GM19438 (cell line): ENCODE measurements around the gene PDE12.
"Not testable (repeated sequence)": the region's sequence is repeated elsewhere in the genome, so short reads cannot be mapped to it uniquely, and the experiment has no call there.

Experiments used
- ATAC-seq: cut with Tn5 transposase; IDR thresholded peaks from one replicate; pipeline ENCODE4 v1.9.1; 2021; ENCODE audit warnings: low read depth; ENCODE audit not compliant: unreplicated experiment

PDE12 gene

GRCh38 chr3:57583544-57583943 is 27.5 kb downstream of the PDE12 start:
- ATAC-seq = no peak

DNA sequence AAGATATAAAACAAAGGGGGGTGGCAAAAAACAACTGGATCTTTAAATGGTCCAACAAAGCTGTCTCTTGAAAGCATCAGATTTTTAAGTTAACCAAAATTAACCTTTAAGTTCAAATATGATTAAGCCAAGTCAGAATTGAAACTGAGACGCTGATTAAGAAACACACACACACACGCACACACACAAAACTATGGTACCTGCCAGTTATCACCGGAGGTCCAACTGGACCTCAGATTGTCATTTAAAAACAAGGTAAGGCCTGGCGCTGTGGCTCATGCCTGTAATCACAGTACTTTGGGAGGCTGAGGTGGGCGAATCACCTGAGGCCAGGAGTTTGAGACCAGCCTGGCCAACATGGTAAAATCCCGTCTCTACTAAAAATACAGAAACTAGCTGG is 30.7 kb downstream of the PDE12 start:
- ATAC-seq = no peak

GRCh38 chr3:57587905-57588304 is 31.8 kb downstream of the PDE12 start:
- ATAC-seq = no peak

DNA sequence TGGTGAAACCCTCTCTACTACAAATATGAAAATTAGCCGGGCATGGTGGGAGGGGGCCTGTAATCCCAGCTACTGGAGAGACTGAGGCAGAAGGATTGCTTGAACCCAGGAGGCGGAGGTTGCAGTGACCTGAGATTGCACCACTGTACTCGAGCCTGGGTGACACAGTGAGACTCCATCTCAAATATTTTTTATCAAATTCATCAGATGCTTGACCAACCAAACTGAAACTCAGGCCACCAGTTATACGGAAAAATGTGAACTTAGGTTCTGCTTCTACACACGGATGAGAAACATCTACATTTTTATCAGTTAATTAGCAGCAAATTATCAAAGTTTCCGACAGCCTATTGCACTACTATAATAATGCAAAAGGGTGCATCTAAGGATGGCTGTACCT is 36.2 kb downstream of the PDE12 start:
- no peak for ATAC-seq

DNA sequence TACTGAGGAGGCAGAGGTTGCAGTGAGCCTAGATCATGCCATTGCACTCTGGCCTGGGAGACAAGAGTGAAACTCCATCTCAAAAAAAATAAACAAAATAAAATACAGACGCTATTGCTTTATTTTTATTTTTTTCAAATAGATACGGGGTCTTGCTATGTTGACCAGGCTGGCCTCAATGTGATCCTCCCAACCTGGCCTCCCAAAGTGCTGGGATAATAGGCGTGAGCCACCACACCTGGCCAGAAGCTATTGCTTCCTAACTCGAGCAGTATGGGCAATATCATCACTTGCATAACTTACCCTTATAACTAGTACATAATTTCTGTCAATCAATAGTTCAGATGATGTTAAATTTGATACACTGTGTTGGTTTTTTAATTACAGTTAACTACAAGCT is 38.1 kb downstream of the PDE12 start:
- no peak for ATAC-seq

- ATAC-seq = no peak
Observed at GRCh38 chr3:57594576-57594975, 38.5 kb downstream of the PDE12 start.

GRCh38 chr3:57596495-57597126 is 40.5 kb downstream of the PDE12 start:
- no peak for ATAC-seq

GRCh38 chr3:57597127-57597923 is 41.3 kb downstream of the PDE12 start, which contains the start of gene ARF4:
TSS of gene ARF4 (minus strand) at chr3:57597344. CDS start at chr3:57597140, 204 bp downstream.
- ATAC-seq = peak; percentile 92

- no peak for ATAC-seq
Observed at GRCh38 chr3:57598765-57599360, 42.8 kb downstream of the PDE12 start.

- ATAC-seq = no peak
Observed at GRCh38 chr3:57600195-57600594, 44.1 kb downstream of the PDE12 start.

DNA sequence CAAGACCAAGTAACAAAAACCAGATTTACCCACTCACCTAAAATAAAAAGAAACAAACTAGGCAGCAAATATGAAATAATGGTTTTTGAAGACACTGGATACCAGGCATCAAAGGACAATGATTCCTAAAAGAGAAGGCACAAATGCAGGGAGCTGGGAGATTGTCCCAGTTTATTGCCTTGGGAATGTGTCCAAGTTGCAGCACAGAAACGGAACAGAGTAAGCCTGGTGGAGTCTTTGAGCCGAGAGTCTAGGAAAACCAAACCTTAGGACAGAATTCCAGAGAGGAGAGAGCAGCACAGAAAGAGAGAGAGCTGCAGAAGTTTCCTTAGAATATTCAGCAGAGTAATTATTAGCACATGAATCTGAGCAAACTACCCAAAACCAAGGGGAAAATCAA is 48.9 kb downstream of the PDE12 start:
- no peak for ATAC-seq

- no peak for ATAC-seq
Observed at GRCh38 chr3:57605683-57606082, 49.6 kb downstream of the PDE12 start.

DNA sequence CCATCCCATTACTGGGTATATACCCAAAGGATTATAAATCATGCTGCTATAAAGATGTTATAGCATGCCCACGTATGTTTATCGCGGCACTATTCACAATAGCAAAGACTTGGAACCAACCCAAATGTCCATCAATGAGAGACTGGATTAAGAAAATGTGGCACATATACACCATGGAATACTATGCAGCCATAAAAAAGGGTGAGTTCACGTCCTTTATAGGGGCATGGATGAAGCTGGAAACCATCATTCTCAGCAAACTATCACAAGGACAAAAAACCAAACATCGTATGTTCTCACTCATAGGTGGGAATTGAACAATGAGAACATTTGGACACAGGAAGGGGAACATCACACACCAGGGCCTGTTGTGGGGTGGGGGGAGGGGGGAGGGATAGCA is 55.8 kb downstream of the PDE12 start:
- ATAC-seq = not testable (repeated sequence)

DNA sequence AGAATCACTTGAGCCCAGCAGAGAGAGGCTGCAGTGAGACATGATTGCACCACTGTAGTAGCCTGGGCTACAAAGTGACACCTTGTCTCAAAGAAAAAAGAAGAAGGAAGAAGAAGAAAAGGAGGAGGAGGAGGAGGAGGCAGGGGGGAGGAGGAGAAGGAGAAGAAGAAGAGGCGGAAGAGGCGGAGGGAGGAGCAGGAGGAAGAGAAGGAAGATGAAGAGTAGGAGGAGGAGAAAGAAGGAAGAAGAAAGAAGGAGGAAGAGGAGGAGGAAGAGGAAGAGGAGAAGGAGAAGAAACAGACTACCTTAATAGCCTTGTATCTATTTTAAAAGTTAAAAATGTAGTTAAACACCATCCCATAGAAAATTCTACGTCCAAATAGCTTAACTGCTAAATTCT is 60.2 kb downstream of the PDE12 start:
- ATAC-seq = no peak
